ENCODE measurements around the gene MDM1.

DNA sequence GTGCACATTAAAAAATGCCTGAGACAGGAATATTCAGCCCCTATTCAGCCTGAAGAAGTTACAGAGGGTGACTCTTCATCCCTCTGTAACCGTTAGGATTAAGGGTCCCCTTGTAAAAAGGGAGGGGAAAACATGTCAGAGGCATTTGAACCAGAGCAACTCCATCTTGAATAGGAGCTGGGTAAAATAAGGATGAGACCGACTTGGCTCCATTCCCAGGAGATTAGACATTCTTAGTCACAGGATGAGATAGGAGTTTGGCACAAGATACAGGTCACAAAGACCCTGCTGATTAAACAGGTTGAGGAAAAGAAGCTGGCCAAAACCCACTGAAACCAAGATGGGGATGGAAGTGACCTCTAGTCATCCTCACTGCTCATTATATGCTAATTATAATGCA, 19.9 kb upstream of the MDM1 start:
- TF ChIP-seq CEBPB (IDR thresholded peaks at IDR 0.05; ENCODE audit: low read depth) (no peak), POLR2A (IDR thresholded peaks at IDR 0.05; ENCODE audit: borderline replicate concordance, extremely low read depth, insufficient read depth, insufficient read length) (no peak), SIN3A (IDR thresholded peaks at IDR 0.05; ENCODE audit: low read depth) (no peak), RAD21 (IDR thresholded peaks at IDR 0.05; ENCODE audit: low read depth) (no peak), EZH2 (IDR thresholded peaks at IDR 0.05) (no peak), POLR2AphosphoS5 (IDR thresholded peaks at IDR 0.05; ENCODE audit: low read depth, low read length) (no peak)
- TF ChIP-seq, protein P1, sequence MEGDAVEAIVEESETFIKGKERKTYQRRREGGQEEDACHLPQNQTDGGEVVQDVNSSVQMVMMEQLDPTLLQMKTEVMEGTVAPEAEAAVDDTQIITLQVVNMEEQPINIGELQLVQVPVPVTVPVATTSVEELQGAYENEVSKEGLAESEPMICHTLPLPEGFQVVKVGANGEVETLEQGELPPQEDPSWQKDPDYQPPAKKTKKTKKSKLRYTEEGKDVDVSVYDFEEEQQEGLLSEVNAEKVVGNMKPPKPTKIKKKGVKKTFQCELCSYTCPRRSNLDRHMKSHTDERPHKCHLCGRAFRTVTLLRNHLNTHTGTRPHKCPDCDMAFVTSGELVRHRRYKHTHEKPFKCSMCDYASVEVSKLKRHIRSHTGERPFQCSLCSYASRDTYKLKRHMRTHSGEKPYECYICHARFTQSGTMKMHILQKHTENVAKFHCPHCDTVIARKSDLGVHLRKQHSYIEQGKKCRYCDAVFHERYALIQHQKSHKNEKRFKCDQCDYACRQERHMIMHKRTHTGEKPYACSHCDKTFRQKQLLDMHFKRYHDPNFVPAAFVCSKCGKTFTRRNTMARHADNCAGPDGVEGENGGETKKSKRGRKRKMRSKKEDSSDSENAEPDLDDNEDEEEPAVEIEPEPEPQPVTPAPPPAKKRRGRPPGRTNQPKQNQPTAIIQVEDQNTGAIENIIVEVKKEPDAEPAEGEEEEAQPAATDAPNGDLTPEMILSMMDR (IDR thresholded peaks at IDR 0.05 in 2 of 3, conservative IDR thresholded peaks at IDR 0.05 in 1 of 3; ENCODE audit: borderline replicate concordance in 1 of 3, insufficient read depth in 1 of 3, low read depth in 2 of 3, low read length in 2 of 3), result no peak
- TF ChIP-seq, protein P2, sequence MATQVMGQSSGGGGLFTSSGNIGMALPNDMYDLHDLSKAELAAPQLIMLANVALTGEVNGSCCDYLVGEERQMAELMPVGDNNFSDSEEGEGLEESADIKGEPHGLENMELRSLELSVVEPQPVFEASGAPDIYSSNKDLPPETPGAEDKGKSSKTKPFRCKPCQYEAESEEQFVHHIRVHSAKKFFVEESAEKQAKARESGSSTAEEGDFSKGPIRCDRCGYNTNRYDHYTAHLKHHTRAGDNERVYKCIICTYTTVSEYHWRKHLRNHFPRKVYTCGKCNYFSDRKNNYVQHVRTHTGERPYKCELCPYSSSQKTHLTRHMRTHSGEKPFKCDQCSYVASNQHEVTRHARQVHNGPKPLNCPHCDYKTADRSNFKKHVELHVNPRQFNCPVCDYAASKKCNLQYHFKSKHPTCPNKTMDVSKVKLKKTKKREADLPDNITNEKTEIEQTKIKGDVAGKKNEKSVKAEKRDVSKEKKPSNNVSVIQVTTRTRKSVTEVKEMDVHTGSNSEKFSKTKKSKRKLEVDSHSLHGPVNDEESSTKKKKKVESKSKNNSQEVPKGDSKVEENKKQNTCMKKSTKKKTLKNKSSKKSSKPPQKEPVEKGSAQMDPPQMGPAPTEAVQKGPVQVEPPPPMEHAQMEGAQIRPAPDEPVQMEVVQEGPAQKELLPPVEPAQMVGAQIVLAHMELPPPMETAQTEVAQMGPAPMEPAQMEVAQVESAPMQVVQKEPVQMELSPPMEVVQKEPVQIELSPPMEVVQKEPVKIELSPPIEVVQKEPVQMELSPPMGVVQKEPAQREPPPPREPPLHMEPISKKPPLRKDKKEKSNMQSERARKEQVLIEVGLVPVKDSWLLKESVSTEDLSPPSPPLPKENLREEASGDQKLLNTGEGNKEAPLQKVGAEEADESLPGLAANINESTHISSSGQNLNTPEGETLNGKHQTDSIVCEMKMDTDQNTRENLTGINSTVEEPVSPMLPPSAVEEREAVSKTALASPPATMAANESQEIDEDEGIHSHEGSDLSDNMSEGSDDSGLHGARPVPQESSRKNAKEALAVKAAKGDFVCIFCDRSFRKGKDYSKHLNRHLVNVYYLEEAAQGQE (IDR thresholded peaks at IDR 0.05; ENCODE audit: low read depth), result no peak
